ENCODE measurements around the gene ETFA. TPM values are rescaled to one million over a fixed set of nuclear protein-coding genes. Genes with fewer than 3 reads are reported as not detected.

Gene ETFA
- total and polyA plus RNA-seq, 9 of the 15 experiments (the other 6 are each of a cell fraction or from before 2014, with no cell fraction given) = 130 to 543 (median 232) TPM

DNA sequence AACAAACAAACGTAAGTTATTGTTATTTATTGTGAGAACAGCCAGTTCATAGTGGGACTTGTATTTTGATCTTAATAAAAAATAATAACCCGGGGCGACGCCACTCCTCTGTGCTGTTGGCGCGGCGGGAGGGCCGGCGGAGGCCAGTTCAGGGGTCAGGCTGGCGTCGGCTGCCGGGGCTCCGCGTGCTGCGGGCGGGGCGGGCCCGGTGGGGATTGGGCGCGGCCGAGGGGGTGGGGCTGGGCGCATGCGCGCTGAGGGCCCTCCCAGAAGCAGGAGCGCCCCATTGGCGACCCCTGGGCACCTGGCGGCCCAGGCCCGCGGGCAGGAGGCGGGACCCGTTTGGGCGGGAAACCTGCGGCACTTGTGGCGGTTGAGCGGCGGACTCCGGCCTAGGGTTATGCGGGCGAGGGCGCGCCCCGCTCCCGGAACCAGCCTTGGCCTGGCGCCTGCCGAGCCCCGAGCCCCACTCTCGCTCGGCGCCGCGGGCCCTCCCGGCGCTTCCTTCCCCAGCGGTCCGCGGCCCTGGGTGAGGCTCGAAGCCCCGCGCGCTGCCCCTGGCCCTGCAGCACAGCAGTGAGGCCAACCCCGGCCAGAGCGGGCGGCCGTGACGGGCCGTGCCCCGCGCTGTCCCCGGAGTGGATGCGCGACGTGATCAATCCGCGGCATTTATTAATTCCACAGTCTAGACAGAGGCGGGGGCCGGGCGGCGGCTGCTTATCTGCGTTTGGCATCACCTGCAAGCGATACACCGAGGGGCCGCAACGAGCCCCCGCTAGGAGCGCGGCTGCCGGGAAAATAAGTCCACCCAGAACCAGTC is 31.3 kb upstream of the ETFA start (continued):
- TF ChIP-seq, protein P1, sequence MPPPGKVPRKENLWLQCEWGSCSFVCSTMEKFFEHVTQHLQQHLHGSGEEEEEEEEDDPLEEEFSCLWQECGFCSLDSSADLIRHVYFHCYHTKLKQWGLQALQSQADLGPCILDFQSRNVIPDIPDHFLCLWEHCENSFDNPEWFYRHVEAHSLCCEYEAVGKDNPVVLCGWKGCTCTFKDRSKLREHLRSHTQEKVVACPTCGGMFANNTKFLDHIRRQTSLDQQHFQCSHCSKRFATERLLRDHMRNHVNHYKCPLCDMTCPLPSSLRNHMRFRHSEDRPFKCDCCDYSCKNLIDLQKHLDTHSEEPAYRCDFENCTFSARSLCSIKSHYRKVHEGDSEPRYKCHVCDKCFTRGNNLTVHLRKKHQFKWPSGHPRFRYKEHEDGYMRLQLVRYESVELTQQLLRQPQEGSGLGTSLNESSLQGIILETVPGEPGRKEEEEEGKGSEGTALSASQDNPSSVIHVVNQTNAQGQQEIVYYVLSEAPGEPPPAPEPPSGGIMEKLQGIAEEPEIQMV (tag; conservative IDR thresholded peaks at IDR 0.05; ENCODE audit: low read depth) = no peak
- TF ChIP-seq, protein P2, sequence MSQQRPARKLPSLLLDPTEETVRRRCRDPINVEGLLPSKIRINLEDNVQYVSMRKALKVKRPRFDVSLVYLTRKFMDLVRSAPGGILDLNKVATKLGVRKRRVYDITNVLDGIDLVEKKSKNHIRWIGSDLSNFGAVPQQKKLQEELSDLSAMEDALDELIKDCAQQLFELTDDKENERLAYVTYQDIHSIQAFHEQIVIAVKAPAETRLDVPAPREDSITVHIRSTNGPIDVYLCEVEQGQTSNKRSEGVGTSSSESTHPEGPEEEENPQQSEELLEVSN (IDR thresholded peaks at IDR 0.05; ENCODE audit: borderline replicate concordance in 1 of 2, extremely low read depth in 1 of 2, insufficient read depth in 1 of 2, insufficient read length in 1 of 2, low read depth in 1 of 2, low read length in 1 of 2, poor library complexity in 1 of 2, severe bottlenecking in 1 of 2) = peak in 1 of 2 experiments; percentile 45
- TF ChIP-seq RBFOX2 (IDR thresholded peaks at IDR 0.05; ENCODE audit: low read depth, low read length) (peak; percentile 41), ZNF311 (CRISPR knock-in tag; IDR thresholded peaks at IDR 0.05) (no peak)

DNA sequence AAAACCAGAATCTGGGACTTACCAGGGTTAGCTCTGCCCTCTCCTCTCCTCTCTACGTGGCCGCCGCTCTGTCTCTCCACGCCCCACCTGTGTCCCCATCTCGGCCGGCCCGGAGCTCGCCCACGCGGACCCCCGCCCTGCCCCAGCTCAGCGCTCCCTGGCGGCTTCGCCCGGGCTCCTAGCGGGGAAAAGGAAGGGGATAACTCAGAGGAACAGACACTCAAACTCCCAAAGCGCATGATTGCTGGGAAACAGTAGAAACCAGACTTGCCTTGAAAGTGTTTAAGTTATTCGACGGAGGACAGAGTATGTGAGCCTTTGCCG is 30.8 kb upstream of the ETFA start:
- H3K27me3 ChIP-seq (ENCODE audit: control insufficient read depth in 2 of 2, insufficient read depth in 2 of 2, low read length in 2 of 2) = no peaks in the 10 kb centered on the region
- no peak overlapping the region for H3K4me3 ChIP-seq
- H3K9me3 ChIP-seq (replicated peaks; ENCODE audit: control insufficient read depth, insufficient read depth, low read depth, low read length) = no peaks in the 10 kb centered on the region; the same call in 1 of the 2 replicates
- ChIA-PET CTCF (ENCODE audit: low intra/inter-chr PET ratio) (no interaction called here), POLR2A (interaction anchor here (0.5 to 1.2 kb wide), 2 partner anchors 12 to 134 kb away, joined by 3 to 4 read pairs; no protein-coding TSS in a partner anchor)
- H4K20me1 ChIP-seq (replicated peaks; ENCODE audit: control insufficient read depth, insufficient read depth, low read length) = 0 out of 2 replicates have a peak, but pooled peaks cover 6% of the 10 kb centered on the region
- no peak overlapping the region for H3K9ac ChIP-seq (ENCODE audit: insufficient read depth in 1 of 2, low read depth in 2 of 2, low read length in 2 of 2)
- in situ Hi-C loops (cut with MboI) (no loop called here), intact Hi-C loops (cut with micrococcal nuclease) (no loop called here)
- ATAC-seq (no peak), FAIRE-seq (peak; percentile 32), DNase-seq (ENCODE audit: extremely low read depth in 1 of 4, low spot score in 3 of 4) (no peak)
- H3K79me2 ChIP-seq (ENCODE audit: control insufficient read depth, insufficient read depth, low read length) = peaks cover 38% of the 10 kb centered on the region
- TF ChIP-seq ZFP30 (CRISPR knock-in tag; IDR thresholded peaks at IDR 0.05; ENCODE audit: borderline replicate concordance) (no peak), RBFOX2 (IDR thresholded peaks at IDR 0.05; ENCODE audit: low read depth, low read length) (peak; percentile 45)
- BruUV-seq (replicated peaks) = no TSS peak
- no peak overlapping the region for H3K27ac ChIP-seq (ENCODE audit: extremely low read depth, low read depth, low read length)
- WGBS (ENCODE audit: insufficient coverage, low coverage, missing lambda C conversion rate) = 94% methylated on average over 4 of the region's 20 CpGs
- peaks cover 0 to 42% of the 10 kb centered on the region in 2 experiments; a peak in 3 of 5 replicates for H3K4me1 ChIP-seq (replicated peaks in 1 of 2; ENCODE audit: control insufficient read depth in 2 of 2, insufficient read depth in 2 of 2, low read length in 2 of 2)
- no peak overlapping the region for H3K4me2 ChIP-seq (ENCODE audit: insufficient read depth, low read length)
- peaks cover 51% of the 10 kb centered on the region for H3K36me3 ChIP-seq (ENCODE audit: control insufficient read depth, insufficient read depth, low read length)
- no peaks in the 10 kb centered on the region for H3K9me1 ChIP-seq (ENCODE audit: control insufficient read depth, insufficient read depth, low read length)
- H2AFZ ChIP-seq (ENCODE audit: low read depth, low read length) = no peak overlapping the region
